Activated CD8-positive, alpha-beta memory T cell treated with anti-CD3 and anti-CD28 coated beads for 4 hours (primary cell): Measurements from ENCODE around the gene TMEM80.
"Not testable (repeated sequence)": the region's sequence is repeated elsewhere in the genome, so short reads cannot be mapped to it uniquely, and the experiment has no call there.

ENCODE experiments used
- DNase-seq, 2 donors: peaks; one replicate each; pipeline ENCODE4 v3.0.0-alpha.2; 2020; ENCODE audit warnings: low read depth in 2 of 2

The TMEM80 gene

GRCh38 chr11:695538-696248 is at the start of gene TMEM80:
TSS of gene TMEM80 (plus strand) at chr11:695816. CDS start at chr11:695828, 12 bp downstream.
- peak; percentile 84 to 87 for DNase-seq

GRCh38 chr11:646214-646613 is 49.4 kb upstream of the TMEM80 start:
- DNase-seq = no peak

- not testable (repeated sequence) for DNase-seq
Observed at GRCh38 chr11:647672-648158, 47.9 kb upstream of the TMEM80 start.

- DNase-seq = no peak
Observed at GRCh38 chr11:650482-650881, 45.1 kb upstream of the TMEM80 start.

- DNase-seq = not testable (repeated sequence)
Observed at GRCh38 chr11:653136-653535, 42.5 kb upstream of the TMEM80 start.

- no peak for DNase-seq
Observed at GRCh38 chr11:653837-654236, 41.8 kb upstream of the TMEM80 start.

- not testable (repeated sequence) for DNase-seq
Observed at GRCh38 chr11:654444-654843, 41.2 kb upstream of the TMEM80 start.

GRCh38 chr11:655036-655726 is 40.4 kb upstream of the TMEM80 start:
- DNase-seq = no peak

GRCh38 chr11:656426-656825 is 39.2 kb upstream of the TMEM80 start:
- DNase-seq = no peak

- no peak for DNase-seq
Observed at GRCh38 chr11:656866-657265, 38.8 kb upstream of the TMEM80 start.

- no peak for DNase-seq
Observed at GRCh38 chr11:657691-658126, 37.9 kb upstream of the TMEM80 start.

- no peak for DNase-seq
Observed at GRCh38 chr11:659532-660085, 36.0 kb upstream of the TMEM80 start.

- no peak for DNase-seq
Observed at GRCh38 chr11:660281-660680, 35.3 kb upstream of the TMEM80 start.

- no peak for DNase-seq
Observed at GRCh38 chr11:660681-661444, 34.8 kb upstream of the TMEM80 start.

GRCh38 chr11:662689-663274 is 32.8 kb upstream of the TMEM80 start:
- DNase-seq = no peak

GRCh38 chr11:665062-665703 is 30.4 kb upstream of the TMEM80 start:
- DNase-seq = no peak

- no peak for DNase-seq
Observed at GRCh38 chr11:665704-666281, 29.8 kb upstream of the TMEM80 start.

- DNase-seq = no peak
Observed at GRCh38 chr11:673866-674265, 21.8 kb upstream of the TMEM80 start.

GRCh38 chr11:674406-674805 is 21.2 kb upstream of the TMEM80 start:
- DNase-seq = no peak

- no peak for DNase-seq
Observed at GRCh38 chr11:678297-678696, 17.3 kb upstream of the TMEM80 start.
